HG03378 (cell line): ENCODE data around the gene RFTN1.
A peak's percentile ranks its signal among the peaks of the same experiment; 100 is the strongest.
"Not testable (repeated sequence)": the region's sequence is repeated elsewhere in the genome, so short reads cannot be mapped to it uniquely, and the experiment has no call there.

Source experiments
- ATAC-seq: cut with Tn5 transposase; IDR thresholded peaks from one replicate; pipeline ENCODE4 v1.9.1; 2021; ENCODE audit warnings: mild to moderate bottlenecking, moderate library complexity; ENCODE audit not compliant: unreplicated experiment

Gene RFTN1

DNA sequence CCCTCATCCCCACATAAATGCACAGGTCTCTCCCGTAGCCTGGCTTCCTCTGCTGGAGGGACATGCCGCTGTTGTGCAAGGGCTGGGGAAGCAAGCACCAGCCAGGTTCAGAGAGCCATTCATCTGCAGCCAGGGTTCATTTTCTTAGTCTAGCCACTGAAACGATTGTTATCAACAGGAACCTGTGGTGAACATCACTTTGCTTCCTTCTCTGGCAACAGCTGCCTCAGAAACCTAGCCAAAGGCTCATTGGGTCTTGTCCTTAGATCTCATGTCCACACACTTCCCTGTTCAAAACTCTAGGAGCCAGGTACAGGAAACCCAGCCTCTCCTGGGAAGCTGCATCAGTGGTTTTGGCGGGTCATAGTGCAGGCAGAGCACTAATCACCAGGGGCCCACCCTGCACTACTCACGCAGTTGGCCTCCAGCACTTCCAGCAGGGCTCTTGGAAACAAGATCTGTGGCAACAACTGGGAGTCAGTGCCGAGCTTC, 201.5 kb downstream of the RFTN1 start:
- peak; percentile 54 for ATAC-seq

- not testable (repeated sequence) for ATAC-seq
Measured at GRCh38 chr3:16310486-16310885, 203.0 kb downstream of the RFTN1 start.

- ATAC-seq = peak; percentile 92
Measured at GRCh38 chr3:16309558-16309957, 203.9 kb downstream of the RFTN1 start.

- ATAC-seq = no peak
Measured at GRCh38 chr3:16308727-16309126, 204.8 kb downstream of the RFTN1 start.

DNA sequence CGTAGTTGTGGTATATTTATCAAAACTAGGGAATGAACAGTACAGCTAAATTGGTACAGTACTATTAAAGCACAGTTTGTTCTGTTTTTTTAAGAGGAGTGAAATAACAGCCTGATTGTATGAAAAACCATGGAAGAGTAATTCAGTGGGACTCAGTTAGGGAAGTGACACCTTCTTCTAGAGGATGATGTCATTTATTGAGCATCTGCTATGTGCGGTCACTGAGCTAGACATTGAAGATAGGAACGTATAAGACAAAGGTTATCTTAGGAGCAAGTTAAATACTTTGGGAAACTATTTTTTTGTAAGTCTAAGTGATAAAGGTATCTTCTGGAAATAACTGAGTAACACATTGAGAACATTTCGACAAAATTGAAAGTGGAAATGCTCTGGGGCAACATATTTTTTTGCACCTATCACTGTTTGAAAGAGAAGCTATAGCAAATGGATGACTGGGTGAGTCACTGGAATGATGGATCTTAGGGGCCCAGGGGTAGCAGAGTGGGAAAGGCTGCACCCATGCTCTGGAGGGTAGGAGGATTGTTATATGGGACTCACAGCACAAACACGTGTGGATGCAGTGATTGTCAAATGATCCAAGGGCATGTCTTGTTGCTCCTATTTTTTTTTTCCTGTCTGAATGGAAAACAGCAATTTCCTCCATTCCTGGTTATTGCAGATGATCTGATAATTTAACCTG, 205.5 kb downstream of the RFTN1 start:
- ATAC-seq = no peak

DNA sequence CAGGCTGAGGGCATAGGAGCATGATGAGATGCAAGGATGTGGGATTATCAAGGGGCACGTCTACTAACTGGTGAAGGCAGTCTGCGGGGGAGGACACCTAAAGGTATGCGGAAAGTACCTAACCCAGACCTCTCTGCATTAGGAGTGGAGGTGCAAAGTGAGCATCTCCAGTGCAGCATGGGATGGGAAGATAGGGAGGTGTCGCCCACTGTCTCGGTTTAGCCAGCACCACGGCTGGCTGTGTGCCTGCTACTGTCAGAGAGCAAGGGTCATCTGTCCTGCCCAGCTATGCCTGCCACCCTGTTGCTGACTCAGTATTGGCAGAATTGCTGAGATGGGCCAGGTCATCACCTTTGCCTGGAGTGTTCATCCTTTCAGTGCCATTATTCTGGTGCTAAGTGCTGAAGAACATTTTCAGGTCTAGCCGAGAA, 208.4 kb downstream of the RFTN1 start:
- ATAC-seq = no peak

DNA sequence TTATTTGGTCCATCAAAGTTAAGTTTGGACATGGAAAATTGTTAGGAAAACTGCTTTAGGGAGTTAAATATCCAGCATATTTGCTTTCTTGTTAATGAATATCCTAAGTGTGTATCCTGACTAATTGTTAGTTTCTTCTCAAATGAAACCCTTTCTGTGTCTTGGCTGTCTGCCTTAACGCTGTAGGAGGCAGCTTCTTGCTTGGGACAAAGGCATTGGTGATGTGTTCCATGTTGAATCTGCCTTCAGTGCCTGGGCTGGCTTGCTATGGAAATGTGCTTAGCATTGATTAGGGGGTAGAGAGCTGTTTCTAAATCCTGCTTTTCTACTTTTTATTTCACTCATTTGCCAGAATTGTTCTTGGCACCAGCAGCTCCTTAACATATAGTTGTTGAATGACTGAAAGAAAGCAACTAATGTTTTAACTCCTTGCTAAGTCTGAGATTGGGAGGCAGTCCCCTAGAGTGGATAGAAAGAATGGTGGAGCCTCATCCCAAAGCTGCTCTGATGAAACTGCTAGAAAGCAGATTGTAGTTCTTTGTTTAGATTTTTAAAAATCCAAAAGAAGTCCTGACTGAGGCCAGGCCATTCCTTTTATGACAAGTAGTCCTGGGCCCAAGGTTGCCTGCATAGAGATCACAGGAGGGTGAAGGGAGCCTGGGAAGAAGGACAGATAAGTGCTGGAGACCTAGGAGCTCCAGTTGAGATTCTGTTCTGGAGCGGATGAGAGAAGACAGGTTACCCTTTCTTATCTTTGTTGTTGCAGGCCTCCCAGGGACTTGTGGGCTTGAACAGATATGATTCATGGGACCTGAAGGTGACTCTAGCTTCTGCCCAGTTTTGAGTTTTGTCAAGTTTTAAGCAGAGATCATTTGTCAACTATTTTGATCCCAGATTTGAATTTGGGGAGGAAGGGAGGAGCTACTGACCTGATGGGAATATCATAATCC, 209.2 kb downstream of the RFTN1 start:
- no peak for ATAC-seq

DNA sequence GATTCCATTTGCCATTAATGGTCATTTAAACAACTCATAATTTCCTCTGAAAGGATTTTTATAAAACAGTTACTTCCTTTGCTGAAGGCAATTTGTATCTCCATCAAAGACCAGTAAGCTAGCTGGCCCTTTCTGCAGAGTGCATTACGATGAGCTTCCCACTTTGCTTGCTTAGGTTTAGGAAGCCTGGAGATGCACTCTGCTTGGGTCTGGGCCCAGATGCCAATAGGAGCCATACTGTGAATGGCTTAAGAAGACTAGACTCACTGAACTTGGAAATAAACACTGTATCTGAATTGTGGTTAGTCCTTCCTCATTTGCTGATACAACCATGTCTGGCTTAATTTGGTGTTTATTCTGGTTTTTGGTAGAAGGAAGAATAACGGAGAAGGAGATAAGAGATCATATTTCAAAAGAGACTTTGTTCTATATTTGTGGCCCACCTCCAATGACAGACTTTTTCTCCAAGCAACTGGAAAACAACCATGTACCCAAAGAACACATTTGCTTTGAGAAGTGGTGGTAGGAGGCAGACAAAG, 210.4 kb downstream of the RFTN1 start:
- ATAC-seq = no peak

DNA sequence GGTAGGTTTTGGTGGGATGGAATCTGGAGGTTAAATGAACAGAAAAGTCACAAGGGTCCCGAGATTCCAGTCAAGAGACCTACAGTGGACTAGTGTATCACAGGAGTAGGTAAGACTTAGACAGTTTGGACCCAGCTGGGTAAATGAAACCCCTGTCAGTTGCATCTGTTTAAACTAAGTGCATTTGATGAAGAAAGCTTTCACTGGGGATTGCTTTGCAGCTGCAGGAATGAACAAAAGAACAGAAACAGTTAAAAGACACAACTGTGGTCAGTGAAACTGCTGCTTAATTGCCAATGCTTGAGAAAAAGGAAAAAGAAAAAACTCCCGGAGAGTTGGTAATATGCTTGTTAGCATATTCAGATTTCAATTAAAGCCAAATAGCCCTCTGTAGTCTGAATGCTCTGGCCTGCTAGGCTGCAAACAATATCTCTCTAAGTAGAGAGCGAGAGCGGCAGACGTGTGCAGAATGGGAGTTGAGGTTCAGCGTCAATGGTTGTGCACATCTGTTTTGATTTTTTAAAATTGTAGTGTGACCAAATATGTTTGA, 211.3 kb downstream of the RFTN1 start:
- no peak for ATAC-seq

- no peak for ATAC-seq
Measured at GRCh38 chr3:16301507-16301906, 212.0 kb downstream of the RFTN1 start.

DNA sequence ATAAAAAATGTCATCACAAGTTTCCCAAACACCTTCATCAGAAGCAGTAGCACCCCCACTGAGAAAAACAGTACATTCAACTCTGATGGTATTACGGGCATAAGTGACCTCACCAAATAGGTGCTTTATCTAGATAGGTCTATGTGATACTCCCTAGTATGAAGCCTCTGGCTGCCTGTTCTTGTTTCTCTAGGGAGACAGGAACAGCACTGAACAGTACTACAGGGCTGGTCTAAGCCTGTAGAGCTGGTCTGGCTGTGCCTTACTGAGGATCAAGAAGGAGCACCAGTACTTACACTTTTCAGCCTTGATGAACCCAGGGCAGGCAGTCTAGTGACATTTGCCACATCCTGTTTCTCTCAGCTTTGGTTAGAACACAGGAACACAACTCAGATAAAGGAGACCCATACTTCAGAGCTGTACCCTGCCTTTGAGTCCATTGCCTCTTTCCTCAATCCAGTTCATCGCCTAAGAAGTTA, 212.6 kb downstream of the RFTN1 start:
- peak; percentile 61 for ATAC-seq

DNA sequence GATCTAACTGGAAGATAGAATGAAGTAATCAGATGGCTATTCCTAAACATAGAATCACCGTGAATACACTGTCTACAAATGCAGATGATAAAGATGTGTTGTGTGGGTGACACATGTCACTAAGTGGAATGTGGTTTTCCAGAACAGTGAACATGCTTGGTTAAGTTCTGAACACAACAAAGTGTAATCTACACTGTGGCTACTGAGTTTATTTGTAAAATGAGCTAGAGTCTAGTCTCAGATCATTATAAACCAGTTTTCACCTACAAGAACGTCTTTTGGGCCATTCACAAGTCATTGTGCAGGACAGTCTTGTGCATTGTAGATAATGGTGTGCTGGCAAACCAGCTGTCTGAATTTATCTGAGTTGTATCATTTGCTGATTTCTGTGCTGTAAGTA, 213.2 kb downstream of the RFTN1 start:
- peak; percentile 63 for ATAC-seq

DNA sequence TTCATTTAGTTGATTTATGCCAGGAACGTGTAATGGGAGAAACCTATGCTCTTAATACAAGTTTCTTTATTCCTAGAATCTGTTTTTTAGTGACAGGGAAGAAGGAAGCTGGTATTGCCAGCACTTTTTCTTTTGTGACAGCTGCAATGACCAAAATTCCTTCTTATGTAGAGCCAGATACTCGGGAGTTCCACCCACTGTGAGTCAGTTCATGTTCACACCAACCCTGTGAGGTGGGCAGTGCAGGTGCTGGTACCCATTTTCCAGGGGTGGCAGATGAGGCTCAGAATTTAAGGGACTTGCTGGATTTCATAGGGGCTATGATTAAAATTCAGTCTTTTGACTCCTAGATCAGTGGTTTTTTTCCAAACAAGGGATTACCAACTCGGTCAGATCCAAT, 213.8 kb downstream of the RFTN1 start:
- no peak for ATAC-seq

DNA sequence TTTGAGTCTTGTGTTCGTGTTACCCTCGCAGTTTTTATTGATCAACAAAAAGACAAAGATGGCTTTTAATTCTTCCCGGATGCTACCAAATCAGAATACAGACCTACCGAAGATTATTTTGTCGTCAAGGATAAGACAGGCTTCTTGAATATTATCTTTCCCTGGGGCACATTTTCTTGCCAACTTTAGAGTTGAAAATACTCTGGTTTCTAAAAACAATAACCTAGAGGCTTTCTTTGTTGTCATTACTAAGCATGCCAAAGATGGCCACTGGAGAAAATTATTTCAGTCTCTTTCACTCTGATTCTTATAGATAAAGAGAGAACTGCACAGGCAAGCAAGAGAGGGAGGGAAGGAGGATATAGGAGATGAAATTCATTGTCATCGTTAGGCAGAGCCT, 214.6 kb downstream of the RFTN1 start:
- ATAC-seq = no peak

DNA sequence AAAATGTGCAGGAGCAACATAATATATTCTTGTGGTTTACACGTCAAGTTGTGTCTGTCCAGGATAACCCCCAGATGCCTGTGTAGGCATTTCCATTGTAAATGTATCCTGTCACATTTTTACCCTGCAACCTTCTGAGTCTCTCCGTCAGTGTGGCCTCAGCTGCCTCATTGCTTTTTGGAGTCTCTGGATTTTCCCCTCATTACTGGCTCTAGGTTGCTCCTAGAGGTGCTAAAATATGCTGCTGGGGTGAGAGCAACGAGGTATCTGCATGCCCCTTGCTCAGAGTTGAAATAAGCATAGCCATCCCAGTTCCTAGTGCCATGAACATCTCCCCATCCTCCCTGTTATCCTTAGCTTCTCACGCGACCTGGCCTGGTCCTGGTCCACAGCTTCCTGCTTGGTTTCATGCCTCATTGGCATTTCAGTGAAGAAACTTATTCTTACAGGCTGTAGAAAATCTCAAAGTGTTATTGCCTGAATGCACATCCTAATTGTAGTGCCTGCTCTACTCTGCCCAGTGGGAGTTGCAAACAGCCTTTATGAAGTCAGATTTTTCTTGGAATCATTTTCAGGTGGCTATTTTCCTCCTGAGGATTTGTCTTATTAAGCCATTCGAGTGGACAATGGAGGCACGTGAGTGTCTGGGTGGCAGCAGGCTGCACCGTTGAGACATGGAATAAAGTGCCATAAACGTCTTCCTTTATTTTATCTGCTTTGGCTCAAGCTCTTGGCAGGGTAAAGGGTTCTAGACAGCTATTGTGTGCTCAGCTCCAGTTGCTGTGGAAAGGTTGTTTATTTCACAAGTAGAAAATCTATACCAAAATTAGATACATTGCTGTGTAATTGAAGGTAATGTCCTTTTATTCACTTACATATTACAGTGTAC, 215.3 kb downstream of the RFTN1 start:
- no peak for ATAC-seq

DNA sequence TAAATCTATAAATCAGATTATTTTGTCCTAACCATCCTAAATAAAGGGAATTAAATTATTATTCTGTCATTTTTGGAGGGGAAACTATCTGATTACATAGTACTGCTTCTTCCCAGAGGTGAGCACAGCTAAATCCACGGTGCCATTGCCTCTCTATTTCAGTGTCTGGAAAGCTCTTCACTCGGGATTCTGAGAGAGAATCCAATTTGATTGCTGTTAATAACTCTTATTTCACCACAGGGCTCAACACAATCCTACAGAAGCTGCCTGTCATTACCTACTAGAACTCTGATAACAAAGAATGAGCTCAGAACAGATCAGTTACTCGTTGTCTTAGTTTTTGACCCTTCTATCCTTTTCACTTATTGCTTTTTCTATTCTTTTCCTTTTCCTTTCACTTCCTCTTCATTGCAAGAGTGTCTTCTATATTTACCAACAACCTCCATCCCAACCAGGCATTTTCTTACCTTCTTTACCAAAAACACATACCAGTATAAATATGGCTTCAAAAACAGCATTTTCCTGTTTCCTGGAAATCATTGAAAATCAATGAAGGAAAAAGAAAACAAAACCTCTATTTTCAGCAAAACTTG, 218.1 kb downstream of the RFTN1 start:
- no peak for ATAC-seq

DNA sequence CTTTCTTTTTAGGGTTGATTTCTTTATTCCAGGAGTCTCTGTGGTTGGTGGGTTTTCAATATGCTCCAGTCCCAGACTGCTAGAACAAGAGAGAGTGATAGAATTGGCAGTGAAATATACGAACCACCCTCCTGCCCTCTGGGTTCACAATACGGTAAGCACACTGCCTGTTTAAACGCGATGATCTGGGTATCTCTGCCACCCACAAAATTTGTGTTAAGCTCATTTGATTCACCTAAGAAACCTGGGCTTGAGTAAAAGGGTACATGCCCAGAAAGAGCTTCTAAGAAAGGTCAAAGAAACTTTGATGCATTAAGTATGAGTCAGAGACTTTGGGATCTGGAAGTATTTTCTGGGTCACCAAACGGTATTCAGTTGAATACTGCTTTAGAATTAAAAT, 218.7 kb downstream of the RFTN1 start:
- ATAC-seq = no peak

- ATAC-seq = peak; percentile 33
Measured at GRCh38 chr3:16290827-16291196, 222.7 kb downstream of the RFTN1 start.

- ATAC-seq = peak; percentile 30
Measured at GRCh38 chr3:16290007-16290826, 223.3 kb downstream of the RFTN1 start.
